Measurements from ENCODE around the gene KIF5C. TPM values are rescaled to one million over a fixed set of nuclear protein-coding genes. Genes with fewer than 3 reads are reported as not detected.
A peak's percentile ranks its signal among the peaks of the same experiment; 100 is the strongest.

KIF5C gene
- total RNA-seq, 1 donor from 2014 or later, result 673 TPM

DNA sequence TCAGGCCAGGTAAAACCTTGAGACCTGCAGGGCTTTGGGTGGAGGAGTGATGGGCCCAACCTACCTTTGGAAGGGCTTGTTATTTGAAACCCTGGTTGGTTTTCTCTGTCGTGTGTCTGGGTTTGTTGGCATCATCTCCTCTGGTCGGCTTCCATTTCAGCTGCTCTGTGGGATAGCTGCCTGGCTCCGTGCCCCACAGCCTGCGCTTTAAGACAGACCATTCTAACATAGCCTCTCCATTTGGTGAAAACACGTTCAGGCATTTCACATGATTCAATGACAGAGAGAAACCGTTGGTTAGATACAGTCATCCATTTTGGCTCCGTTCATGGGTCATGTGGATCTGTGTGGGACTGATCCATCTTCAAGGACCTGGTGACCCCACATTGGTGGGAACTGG, 126.5 kb downstream of the KIF5C start:
- Mint-ChIP-seq H3K9me3 (ENCODE audit: unreplicated experiment) (peaks cover 44% of the 10 kb centered on the region), H3K4me3 (ENCODE audit: unreplicated experiment) (no peak overlapping the region), H3K27ac (ENCODE audit: unreplicated experiment) (no peak overlapping the region), H3K27me3 (ENCODE audit: unreplicated experiment) (peaks cover 26% of the 10 kb centered on the region), H3K36me3 (ENCODE audit: unreplicated experiment) (peaks cover 28% of the 10 kb centered on the region), H3K4me1 (ENCODE audit: low read depth, unreplicated experiment) (peaks cover 37% of the 10 kb centered on the region)
- no peak for DNase-seq
- TF ChIP-seq, protein P1, sequence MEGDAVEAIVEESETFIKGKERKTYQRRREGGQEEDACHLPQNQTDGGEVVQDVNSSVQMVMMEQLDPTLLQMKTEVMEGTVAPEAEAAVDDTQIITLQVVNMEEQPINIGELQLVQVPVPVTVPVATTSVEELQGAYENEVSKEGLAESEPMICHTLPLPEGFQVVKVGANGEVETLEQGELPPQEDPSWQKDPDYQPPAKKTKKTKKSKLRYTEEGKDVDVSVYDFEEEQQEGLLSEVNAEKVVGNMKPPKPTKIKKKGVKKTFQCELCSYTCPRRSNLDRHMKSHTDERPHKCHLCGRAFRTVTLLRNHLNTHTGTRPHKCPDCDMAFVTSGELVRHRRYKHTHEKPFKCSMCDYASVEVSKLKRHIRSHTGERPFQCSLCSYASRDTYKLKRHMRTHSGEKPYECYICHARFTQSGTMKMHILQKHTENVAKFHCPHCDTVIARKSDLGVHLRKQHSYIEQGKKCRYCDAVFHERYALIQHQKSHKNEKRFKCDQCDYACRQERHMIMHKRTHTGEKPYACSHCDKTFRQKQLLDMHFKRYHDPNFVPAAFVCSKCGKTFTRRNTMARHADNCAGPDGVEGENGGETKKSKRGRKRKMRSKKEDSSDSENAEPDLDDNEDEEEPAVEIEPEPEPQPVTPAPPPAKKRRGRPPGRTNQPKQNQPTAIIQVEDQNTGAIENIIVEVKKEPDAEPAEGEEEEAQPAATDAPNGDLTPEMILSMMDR (IDR thresholded peaks at IDR 0.05; ENCODE audit: partially characterized antibody, unreplicated experiment), result no peak

DNA sequence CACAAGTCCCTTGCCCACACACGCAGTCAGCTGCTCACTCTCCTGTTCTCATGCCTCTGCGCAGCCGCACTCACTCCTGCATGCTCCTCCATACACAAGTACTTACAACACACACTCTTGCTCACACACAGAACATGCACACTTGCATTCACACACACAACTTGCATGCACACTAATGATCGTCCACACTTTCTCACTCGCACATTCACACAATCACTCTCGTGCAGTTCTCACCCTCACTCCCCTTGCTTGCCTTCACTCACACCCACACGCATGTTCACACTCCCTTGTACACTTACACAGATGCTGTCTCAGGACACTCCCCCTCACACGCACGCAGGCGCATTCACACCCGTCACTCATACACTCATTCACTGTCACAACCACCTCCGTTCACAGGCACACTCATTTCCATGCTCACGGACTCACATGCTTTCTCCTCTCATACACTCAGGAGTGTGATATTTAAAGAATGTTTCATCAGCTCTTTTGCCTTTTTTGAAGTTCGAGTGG, 127.4 kb downstream of the KIF5C start:
- H3K27ac Mint-ChIP-seq (ENCODE audit: unreplicated experiment), result no peak overlapping the region
- H3K9me3 Mint-ChIP-seq (ENCODE audit: unreplicated experiment), result peaks cover 42% of the 10 kb centered on the region
- TF ChIP-seq, protein P1 (IDR thresholded peaks at IDR 0.05; ENCODE audit: partially characterized antibody, unreplicated experiment), result no peak
- DNase-seq, result no peak
- H3K4me1 Mint-ChIP-seq (ENCODE audit: low read depth, unreplicated experiment), result peaks cover 28% of the 10 kb centered on the region
- H3K36me3 Mint-ChIP-seq (ENCODE audit: unreplicated experiment), result peaks cover 28% of the 10 kb centered on the region
- no peak overlapping the region for H3K4me3 Mint-ChIP-seq (ENCODE audit: unreplicated experiment)
- peaks cover 24% of the 10 kb centered on the region for H3K27me3 Mint-ChIP-seq (ENCODE audit: unreplicated experiment)

DNA sequence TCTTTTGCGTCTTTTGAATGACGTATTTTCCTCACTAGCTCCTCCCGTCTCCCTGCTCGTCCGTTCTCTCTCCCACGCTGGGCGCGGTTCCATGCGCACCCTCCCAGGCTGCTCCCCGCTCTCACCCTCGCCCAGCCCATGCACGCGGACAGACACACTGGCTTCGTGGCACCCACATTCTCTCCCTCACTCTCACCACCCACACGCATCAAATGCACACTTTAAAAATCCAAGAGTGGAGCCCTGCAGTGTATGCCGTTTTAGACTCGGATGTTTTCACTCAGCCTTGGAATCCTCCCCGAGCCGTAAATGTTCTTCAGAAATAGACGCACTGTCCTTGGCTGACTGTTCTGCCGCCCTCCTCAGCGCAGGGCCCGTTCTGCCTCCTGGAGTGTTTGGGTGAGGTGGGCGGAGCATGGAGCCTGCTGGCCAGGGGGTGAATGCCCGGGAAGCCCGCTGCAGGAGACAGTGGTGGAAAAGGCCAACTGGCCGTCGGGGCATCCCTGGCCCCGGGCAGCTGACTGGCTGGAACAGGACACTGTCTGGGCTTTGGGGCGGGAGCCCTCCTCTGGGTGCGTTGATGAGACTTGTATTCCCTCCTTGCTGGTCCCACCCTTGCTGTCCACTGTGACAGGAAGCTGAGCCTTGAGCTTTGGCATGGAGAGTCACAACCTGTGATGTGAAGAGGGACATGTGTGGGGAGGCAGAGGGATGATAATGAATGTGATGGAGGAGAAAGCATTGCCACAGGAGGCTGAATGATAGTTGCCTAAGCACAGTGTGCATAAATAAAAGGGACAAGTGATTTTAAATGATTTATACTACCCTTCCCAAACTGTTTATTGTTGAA, 128.1 kb downstream of the KIF5C start:
- Mint-ChIP-seq H3K27me3 (ENCODE audit: unreplicated experiment) (peaks cover 19% of the 10 kb centered on the region), H3K4me1 (ENCODE audit: low read depth, unreplicated experiment) (peaks cover 21% of the 10 kb centered on the region), H3K9me3 (ENCODE audit: unreplicated experiment) (peaks cover 35% of the 10 kb centered on the region), H3K27ac (ENCODE audit: unreplicated experiment) (peak overlapping the region; percentile 10), H3K36me3 (ENCODE audit: unreplicated experiment) (peaks cover 23% of the 10 kb centered on the region), H3K4me3 (ENCODE audit: unreplicated experiment) (no peak overlapping the region)
- DNase-seq, result no peak
- TF ChIP-seq, protein P1 (IDR thresholded peaks at IDR 0.05; ENCODE audit: partially characterized antibody, unreplicated experiment), result no peak

DNA sequence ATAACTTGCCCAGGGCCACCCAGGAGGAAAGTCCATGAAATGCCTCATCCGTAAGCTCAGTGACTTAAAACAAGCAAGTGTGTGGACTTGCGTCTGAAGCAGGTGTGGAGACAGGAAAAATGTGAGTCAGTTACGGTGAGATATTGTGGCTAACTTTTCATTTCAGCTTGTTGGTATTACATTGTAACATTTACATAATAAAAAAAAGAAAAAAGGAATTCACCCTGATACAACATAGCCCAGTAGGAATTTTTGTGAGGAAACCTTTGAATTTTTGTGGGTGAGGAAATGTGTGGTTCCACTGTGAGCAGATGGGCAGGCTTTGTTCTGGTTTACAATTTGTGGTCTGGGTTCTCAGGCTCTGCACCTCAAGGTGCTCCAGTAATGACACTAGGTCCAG, 129.8 kb downstream of the KIF5C start:
- no peak overlapping the region for H3K27ac Mint-ChIP-seq (ENCODE audit: unreplicated experiment)

More for the DNA sequence above, 129.8 kb downstream of the KIF5C start:
- Mint-ChIP-seq H3K4me3 (ENCODE audit: unreplicated experiment) (no peak overlapping the region), H3K36me3 (ENCODE audit: unreplicated experiment) (peaks cover 23% of the 10 kb centered on the region), H3K4me1 (ENCODE audit: low read depth, unreplicated experiment) (peaks cover 6% of the 10 kb centered on the region), H3K27me3 (ENCODE audit: unreplicated experiment) (peaks cover 13% of the 10 kb centered on the region), H3K9me3 (ENCODE audit: unreplicated experiment) (peaks cover 29% of the 10 kb centered on the region)
- no peak for DNase-seq
- TF ChIP-seq, protein P1 (IDR thresholded peaks at IDR 0.05; ENCODE audit: partially characterized antibody, unreplicated experiment), result no peak

Data from glutamatergic neuron (in vitro differentiated cells).